Mesendoderm (in vitro differentiated cells): Measurements from ENCODE around the gene FRAT1.

Experiments
- DNase-seq: peaks from one replicate; pipeline ENCODE4 v3.0.0; 2013
- H2AK5ac ChIP-seq: 2 replicates; pipeline ENCODE4 v1.6.1; 2013; ENCODE audit warnings: low read length, inconsistent platforms
- H2BK120ac ChIP-seq: 2 replicates; pipeline ENCODE4 v1.6.1; 2013; ENCODE audit warnings: low read depth, mild to moderate bottlenecking, low read length, moderate library complexity, mixed read lengths
- H2BK15ac ChIP-seq: replicated peaks from 2 replicates; pipeline ENCODE4 v1.6.1; 2013; ENCODE audit warnings: low read depth, mild to moderate bottlenecking, moderate library complexity
- H2BK5ac ChIP-seq: 2 replicates; pipeline ENCODE4 v1.6.1; 2013; ENCODE audit warnings: low read length, inconsistent platforms
- H3K18ac ChIP-seq: 2 replicates; pipeline ENCODE4 v1.6.1; 2013; ENCODE audit warnings: mild to moderate bottlenecking, low read length, mixed read lengths
- H3K23ac ChIP-seq: one replicate; pipeline ENCODE4 v1.6.1; 2013; ENCODE audit warnings: low read length
- H3K27ac ChIP-seq: 2 replicates; pipeline ENCODE4 v1.5.1; 2013; ENCODE audit warnings: low read depth, mild to moderate bottlenecking, inconsistent platforms, low read length, moderate library complexity
- H3K27me3 ChIP-seq: 2 replicates; pipeline ENCODE4 v1.6.1; 2013; ENCODE audit warnings: low read length, control low read depth, mild to moderate bottlenecking, inconsistent platforms; ENCODE audit not compliant: insufficient read depth, poor library complexity
- H3K36me3 ChIP-seq: 2 replicates; pipeline ENCODE4 v1.6.1; 2013; ENCODE audit warnings: low read length, inconsistent platforms; ENCODE audit not compliant: control insufficient read depth, insufficient read depth
- H3K4ac ChIP-seq: one replicate; pipeline ENCODE4 v1.6.1; 2013; ENCODE audit warnings: low read depth, mild to moderate bottlenecking, low read length, moderate library complexity
- H3K4me1 ChIP-seq: 2 replicates; pipeline ENCODE4 v1.6.1; 2013; ENCODE audit warnings: low read depth, low read length, inconsistent platforms; ENCODE audit not compliant: control insufficient read depth
- H3K4me2 ChIP-seq: 2 replicates; pipeline ENCODE4 v1.6.1; 2013; ENCODE audit warnings: low read length
- H3K4me3 ChIP-seq: 2 replicates; pipeline ENCODE4 v1.5.1; 2013; ENCODE audit warnings: mild to moderate bottlenecking, low read length
- H3K56ac ChIP-seq: one replicate; pipeline ENCODE4 v1.6.1; 2013; ENCODE audit warnings: low read length
- H3K79me1 ChIP-seq: 2 replicates; pipeline ENCODE4 v1.6.1; 2013; ENCODE audit warnings: low read length, inconsistent platforms
- H3K79me2 ChIP-seq: 2 replicates; pipeline ENCODE4 v1.6.1; 2013; ENCODE audit warnings: mild to moderate bottlenecking, low read length; ENCODE audit not compliant: control insufficient read depth, insufficient read depth
- H3K9ac ChIP-seq: 2 replicates; pipeline ENCODE4 v1.6.1; 2013; ENCODE audit warnings: low read length, inconsistent platforms
- H4K5ac ChIP-seq: one replicate; pipeline ENCODE4 v1.6.1; 2013; ENCODE audit warnings: low read length
- H4K8ac ChIP-seq: one replicate; pipeline ENCODE4 v1.6.1; 2013; ENCODE audit warnings: low read depth, mild to moderate bottlenecking, control low read depth, low read length, moderate library complexity
- WGBS: extraction: QIAGEN DNeasy Blood & Tissue Kit; methylation state at CpG from one replicate; pipeline ENCODE4 v1.1.7; 2013; ENCODE audit warnings: low lambda C conversion rate, missing lambda C conversion rate; ENCODE audit not compliant: insufficient coverage; ENCODE audit errors: extremely low coverage; 5-methylcytosine and 5-hydroxymethylcytosine counted together

The FRAT1 gene

DNA sequence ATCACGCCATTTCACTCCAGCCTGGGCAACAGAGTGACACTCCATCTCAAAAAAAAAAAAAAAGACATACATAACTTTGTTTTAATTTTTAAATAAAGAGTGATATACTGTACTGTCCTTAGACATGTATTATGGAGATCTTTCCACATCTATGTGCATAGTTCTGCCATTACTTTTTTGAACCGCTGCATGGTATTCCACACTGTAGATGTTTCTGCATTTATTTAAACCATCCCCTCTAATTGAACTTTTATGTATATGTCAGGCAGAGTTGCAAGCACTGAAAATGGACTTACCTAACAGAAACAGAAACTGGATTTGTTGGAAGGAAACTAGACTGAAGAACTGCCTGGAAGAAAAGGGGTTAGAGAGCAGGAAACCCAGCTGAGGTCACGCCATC, 18.1 kb upstream of the FRAT1 start:
- H3K9ac ChIP-seq, result no peak overlapping the region
- no peak overlapping the region for H4K8ac ChIP-seq
- no peak overlapping the region for H3K56ac ChIP-seq
- H3K27ac ChIP-seq, result no peak overlapping the region
- no peak for DNase-seq
- H3K79me2 ChIP-seq, result no peaks in the 10 kb centered on the region
- no peak overlapping the region for H2AK5ac ChIP-seq
- H2BK5ac ChIP-seq, result no peak overlapping the region
- no peak overlapping the region for H3K4me3 ChIP-seq
- no peak overlapping the region for H4K5ac ChIP-seq
- H3K23ac ChIP-seq, result no peak overlapping the region
- H2BK15ac ChIP-seq, result no peak overlapping the region
- H3K36me3 ChIP-seq, result no peaks in the 10 kb centered on the region
- no CpG with 5 or more reads among the region's 3 CpGs for WGBS
- H3K4me1 ChIP-seq, result no peaks in the 10 kb centered on the region
- no peak overlapping the region for H3K4ac ChIP-seq
- H3K79me1 ChIP-seq, result no peaks in the 10 kb centered on the region
- H3K27me3 ChIP-seq, result no peaks in the 10 kb centered on the region
- no peak overlapping the region for H3K4me2 ChIP-seq
- no peak overlapping the region for H3K18ac ChIP-seq
- H2BK120ac ChIP-seq, result no peak overlapping the region

DNA sequence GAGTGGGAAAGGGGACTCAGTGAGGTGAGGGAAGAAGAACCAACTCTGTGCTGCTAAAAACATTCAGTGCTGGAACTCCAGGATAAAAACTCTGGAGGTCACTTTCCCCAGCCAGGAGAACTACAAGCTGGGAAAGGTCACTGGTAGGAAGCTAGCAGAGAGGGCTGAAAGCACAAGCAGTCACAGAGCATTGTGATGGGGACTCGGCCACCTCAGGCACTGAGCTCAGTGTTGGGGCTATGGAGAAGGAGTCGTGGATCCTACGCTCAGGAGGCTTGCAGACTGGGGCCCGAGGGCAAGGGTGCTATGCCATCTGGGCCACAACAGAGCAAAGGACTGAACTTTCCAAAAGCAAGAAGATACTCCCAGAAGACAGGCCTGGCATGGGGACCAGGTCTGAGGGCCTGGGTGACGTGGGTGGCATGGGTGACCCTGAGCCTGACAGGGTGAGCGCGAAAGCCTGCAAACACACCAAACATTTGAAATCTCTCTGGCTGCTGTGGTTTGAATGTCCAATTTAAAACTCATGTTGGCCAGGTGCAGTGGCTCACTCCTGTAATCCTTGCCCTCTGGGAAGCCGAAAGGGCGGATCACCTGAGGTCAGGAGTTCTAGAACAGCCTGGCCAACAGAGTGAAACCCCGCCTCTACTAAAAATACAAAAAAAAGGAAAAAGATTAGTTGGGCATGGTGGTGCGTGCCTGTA, 16.8 kb upstream of the FRAT1 start:
- H3K79me1 ChIP-seq, result no peaks in the 10 kb centered on the region
- no CpG with 5 or more reads among the region's 11 CpGs for WGBS

DNA sequence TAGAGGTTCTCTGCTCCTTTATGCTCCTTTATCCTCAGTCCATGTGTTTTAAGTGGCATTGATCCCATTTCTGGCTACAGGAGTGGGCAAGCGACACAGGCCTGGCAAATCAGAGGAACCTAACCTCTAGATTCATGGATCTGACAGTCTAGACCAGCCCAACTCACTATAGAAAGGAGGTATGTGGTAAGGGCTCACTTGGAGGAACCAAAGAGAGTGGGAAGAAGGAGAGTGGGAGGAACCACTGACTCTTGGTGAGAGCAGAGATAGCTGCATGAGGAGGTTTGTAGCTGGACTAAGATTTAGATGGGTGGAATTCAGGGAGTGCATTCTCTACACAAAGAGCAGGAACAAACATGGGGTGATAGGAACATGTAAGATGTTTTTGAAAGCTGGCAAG, 11.6 kb upstream of the FRAT1 start:
- Histone ChIP-seq H3K23ac (no peak overlapping the region), H3K36me3 (no peaks in the 10 kb centered on the region), H3K27ac (no peak overlapping the region), H4K8ac (no peak overlapping the region), H3K4me3 (no peak overlapping the region), H3K18ac (no peak overlapping the region), H3K56ac (no peak overlapping the region), H2BK15ac (no peak overlapping the region), H3K27me3 (no peaks in the 10 kb centered on the region), H3K4me2 (no peak overlapping the region), H4K5ac (no peak overlapping the region), H2BK120ac (no peak overlapping the region), H2BK5ac (no peak overlapping the region), H3K79me2 (no peaks in the 10 kb centered on the region), H3K9ac (no peak overlapping the region), H2AK5ac (no peak overlapping the region), H3K4ac (no peak overlapping the region), H3K79me1 (no peaks in the 10 kb centered on the region), H3K4me1 (no peaks in the 10 kb centered on the region)
- no peak for DNase-seq
- WGBS, result no CpG with 5 or more reads among the region's 1 CpG

More for the DNA sequence above, 16.8 kb upstream of the FRAT1 start:
- Histone ChIP-seq H3K4me1 (no peaks in the 10 kb centered on the region), H3K4me2 (no peak overlapping the region), H3K18ac (no peak overlapping the region), H4K5ac (no peak overlapping the region), H3K27ac (no peak overlapping the region), H4K8ac (no peak overlapping the region), H2BK120ac (no peak overlapping the region), H3K36me3 (no peaks in the 10 kb centered on the region), H3K56ac (no peak overlapping the region), H3K23ac (no peak overlapping the region), H3K4me3 (no peak overlapping the region), H2BK5ac (no peak overlapping the region), H2BK15ac (no peak overlapping the region), H2AK5ac (no peak overlapping the region), H3K27me3 (no peaks in the 10 kb centered on the region), H3K4ac (no peak overlapping the region), H3K79me2 (no peaks in the 10 kb centered on the region), H3K9ac (no peak overlapping the region)
- no peak for DNase-seq

DNA sequence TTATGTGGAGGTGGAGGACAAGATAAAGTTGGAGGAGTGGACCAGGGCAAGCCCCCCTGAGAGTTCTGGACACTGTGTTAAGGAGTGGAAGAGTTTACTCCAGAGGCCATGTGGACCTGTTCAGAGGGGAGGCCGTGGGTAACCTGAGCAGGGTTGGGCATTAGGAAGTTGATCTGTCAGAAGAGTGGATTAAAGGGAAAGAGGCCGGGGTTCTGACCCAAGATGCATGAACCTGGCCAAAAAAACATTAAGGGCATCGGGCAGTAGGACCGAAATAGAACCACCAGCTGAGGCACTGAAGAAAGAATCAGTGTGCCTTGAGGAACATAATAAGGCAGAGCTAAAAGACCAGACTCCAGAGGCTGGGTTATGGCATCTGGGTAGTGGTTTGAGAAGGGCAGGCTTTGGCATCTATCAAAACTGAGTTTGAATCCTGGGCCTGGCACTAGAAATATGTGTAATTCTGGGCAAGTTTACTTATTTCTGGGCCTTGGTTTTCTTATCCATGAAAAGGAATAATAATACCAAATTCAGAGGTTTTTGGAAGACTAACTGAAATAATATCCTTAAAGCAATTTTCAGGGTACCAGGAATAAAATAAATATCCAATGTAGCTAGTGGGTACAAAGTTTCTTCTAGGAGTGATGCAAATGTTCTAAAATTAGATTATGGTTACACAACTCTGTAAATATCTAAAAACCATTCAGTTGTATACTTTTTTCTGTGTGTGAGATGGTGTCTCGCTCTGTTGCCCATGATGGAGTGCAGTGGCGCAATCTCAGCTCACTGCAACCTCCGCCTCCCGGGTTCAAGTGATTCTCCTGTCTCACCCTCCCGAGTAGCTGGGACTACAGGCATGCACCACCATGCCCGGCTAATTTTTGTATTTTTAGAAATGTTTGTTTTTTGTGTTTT, 10.9 kb upstream of the FRAT1 start:
- Histone ChIP-seq H3K4me3 (no peak overlapping the region), H3K4me2 (no peak overlapping the region), H3K79me1 (no peaks in the 10 kb centered on the region), H3K18ac (no peak overlapping the region), H2AK5ac (no peak overlapping the region), H3K56ac (no peak overlapping the region), H3K79me2 (no peaks in the 10 kb centered on the region), H3K4ac (no peak overlapping the region), H2BK5ac (no peak overlapping the region), H3K27ac (no peak overlapping the region), H3K23ac (no peak overlapping the region), H3K27me3 (no peaks in the 10 kb centered on the region), H4K5ac (no peak overlapping the region), H3K36me3 (no peaks in the 10 kb centered on the region), H3K9ac (no peak overlapping the region), H4K8ac (no peak overlapping the region), H3K4me1 (no peaks in the 10 kb centered on the region), H2BK15ac (no peak overlapping the region), H2BK120ac (no peak overlapping the region)
- no CpG with 5 or more reads among the region's 10 CpGs for WGBS
- no peak for DNase-seq

DNA sequence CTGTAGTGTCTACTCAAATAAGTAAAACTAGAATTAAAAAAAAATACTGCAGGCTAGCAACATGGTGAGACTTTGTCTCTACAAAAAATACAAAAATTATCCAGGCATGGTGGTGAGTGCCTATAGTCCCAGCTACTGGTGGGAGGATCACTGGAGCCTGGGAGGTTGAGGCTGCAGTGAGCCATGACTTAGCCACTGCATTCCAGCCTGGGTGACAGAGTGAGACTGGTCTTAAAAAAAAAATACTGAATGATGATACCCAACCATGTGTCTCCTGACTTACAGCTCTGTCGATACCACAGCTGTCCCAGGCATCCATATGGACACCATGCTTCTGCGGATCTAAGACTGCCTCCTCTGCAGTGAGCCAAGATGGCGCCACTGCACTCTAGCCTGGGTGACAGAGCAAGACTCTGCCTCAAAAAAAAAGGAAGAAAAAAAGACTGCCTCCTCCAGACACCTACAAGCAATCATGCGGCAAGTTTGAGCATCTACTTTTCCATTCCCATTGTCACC, 7.9 kb upstream of the FRAT1 start:
- WGBS, result no CpG with 5 or more reads among the region's 4 CpGs

More for the DNA sequence above, 7.9 kb upstream of the FRAT1 start:
- H3K79me2 ChIP-seq, result no peaks in the 10 kb centered on the region
- no peak overlapping the region for H2BK5ac ChIP-seq
- no peak overlapping the region for H3K56ac ChIP-seq
- no peak overlapping the region for H4K5ac ChIP-seq
- H3K9ac ChIP-seq, result no peak overlapping the region
- H3K18ac ChIP-seq, result no peak overlapping the region
- H3K4me3 ChIP-seq, result no peak overlapping the region
- H2BK120ac ChIP-seq, result no peak overlapping the region
- H3K27ac ChIP-seq, result no peak overlapping the region
- no peak overlapping the region for H2BK15ac ChIP-seq
- no peaks in the 10 kb centered on the region for H3K27me3 ChIP-seq
- H3K4ac ChIP-seq, result no peak overlapping the region
- no peaks in the 10 kb centered on the region for H3K36me3 ChIP-seq
- no peak for DNase-seq
- H2AK5ac ChIP-seq, result no peak overlapping the region
- H3K4me2 ChIP-seq, result no peak overlapping the region
- no peaks in the 10 kb centered on the region for H3K79me1 ChIP-seq
- H4K8ac ChIP-seq, result no peak overlapping the region
- no peaks in the 10 kb centered on the region for H3K4me1 ChIP-seq
- no peak overlapping the region for H3K23ac ChIP-seq
